Progenitor cell of endocrine pancreas (in vitro differentiated cells): ENCODE data around the gene HCN2. TPM values are rescaled to one million over a fixed set of nuclear protein-coding genes. Genes with fewer than 3 reads are reported as not detected.

Source experiments
- DNase-seq: peaks from one replicate; pipeline ENCODE4 v3.0.0; 2021; ENCODE audit warnings: low spot score; ENCODE audit not compliant: unreplicated experiment
- H3K27ac Mint-ChIP-seq: 2 replicates; pipeline ENCODE4 v1.8.0; 2021; ENCODE audit warnings: mild to moderate bottlenecking, moderate library complexity, mixed read lengths
- H3K27me3 Mint-ChIP-seq: 2 replicates; pipeline ENCODE4 v1.8.0; 2021; ENCODE audit warnings: mixed read lengths
- H3K36me3 Mint-ChIP-seq: 2 replicates; pipeline ENCODE4 v1.8.0; 2022; ENCODE audit warnings: mixed read lengths; ENCODE audit not compliant: insufficient read depth
- H3K4me1 Mint-ChIP-seq: 2 replicates; pipeline ENCODE4 v1.8.0; 2021; ENCODE audit warnings: low read depth, mixed read lengths
- H3K4me3 Mint-ChIP-seq: 2 replicates; pipeline ENCODE4 v1.8.0; 2021; ENCODE audit warnings: low read depth, mild to moderate bottlenecking, moderate library complexity, mixed read lengths
- H3K9me3 Mint-ChIP-seq: 2 replicates; pipeline ENCODE4 v1.8.0; 2021; ENCODE audit warnings: low read depth, mixed read lengths
- total RNA-seq: library from RNA; stranded (reverse); gene quantifications from 2 replicates; pipeline ENCODE4 v1.2.1, GENCODE V29; 2021
- TF ChIP-seq, protein P1 (sequence below): fragments of 200-600 bp; sonication (generic); IDR thresholded peaks from one replicate; pipeline ENCODE4 v1.5.0; 2021; ENCODE audit warnings: antibody characterized with exemption, mild to moderate bottlenecking; ENCODE audit not compliant: unreplicated experiment

HCN2 gene
- total RNA-seq, 1 donor from 2014 or later, result 0.34 TPM

DNA sequence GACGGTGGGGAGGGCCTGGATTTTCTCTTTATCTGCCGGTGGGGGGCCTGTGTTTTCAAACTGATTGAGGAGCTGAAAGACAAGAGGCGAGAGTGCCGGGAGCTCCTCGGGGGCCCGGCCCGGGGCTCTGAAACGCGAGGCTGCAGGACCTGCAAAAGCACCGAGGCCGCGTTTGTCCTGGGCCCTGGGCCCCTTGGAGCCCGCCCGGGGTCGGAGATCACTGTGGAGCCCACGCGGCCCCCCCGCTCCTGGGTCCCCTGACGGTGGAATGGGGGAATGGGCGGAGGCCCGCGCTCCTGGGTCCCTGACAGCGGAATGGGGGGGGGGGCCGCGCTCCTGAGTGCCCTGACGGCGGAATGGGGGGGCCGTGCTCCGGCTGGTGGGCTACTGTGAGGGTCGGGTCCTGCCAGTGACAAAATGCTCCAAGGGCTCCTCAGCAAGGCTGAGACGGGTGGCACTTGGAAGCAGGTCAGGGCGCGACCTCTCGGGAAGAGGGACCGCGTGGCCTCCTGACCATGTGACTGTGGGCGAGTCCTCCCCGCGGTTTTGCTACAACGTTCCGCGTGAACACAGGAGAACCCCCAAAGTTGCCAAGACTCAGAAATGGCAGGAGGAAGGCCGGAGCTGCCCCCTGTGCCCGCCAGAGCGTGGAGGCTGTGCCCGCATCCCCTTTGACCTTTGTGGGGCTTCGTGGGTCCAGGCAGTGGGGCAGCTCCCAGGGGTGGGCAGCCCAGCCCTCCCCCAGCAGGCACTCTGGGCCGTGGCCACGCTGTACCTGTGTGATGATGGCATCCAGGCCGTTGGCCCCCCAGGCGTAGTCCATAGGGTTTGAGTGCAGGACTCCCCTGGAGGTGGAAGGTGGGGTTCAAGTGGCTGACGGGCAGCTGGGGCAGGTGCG lies 59.5 kb downstream of the HCN2 start:
- H3K36me3 Mint-ChIP-seq, result peaks cover 4% of the 10 kb centered on the region
- no peaks in the 10 kb centered on the region for H3K4me1 Mint-ChIP-seq
- no peaks in the 10 kb centered on the region for H3K9me3 Mint-ChIP-seq
- no peak overlapping the region for H3K4me3 Mint-ChIP-seq
- no peak for DNase-seq
- no peak overlapping the region for H3K27ac Mint-ChIP-seq
- TF ChIP-seq, protein P1, sequence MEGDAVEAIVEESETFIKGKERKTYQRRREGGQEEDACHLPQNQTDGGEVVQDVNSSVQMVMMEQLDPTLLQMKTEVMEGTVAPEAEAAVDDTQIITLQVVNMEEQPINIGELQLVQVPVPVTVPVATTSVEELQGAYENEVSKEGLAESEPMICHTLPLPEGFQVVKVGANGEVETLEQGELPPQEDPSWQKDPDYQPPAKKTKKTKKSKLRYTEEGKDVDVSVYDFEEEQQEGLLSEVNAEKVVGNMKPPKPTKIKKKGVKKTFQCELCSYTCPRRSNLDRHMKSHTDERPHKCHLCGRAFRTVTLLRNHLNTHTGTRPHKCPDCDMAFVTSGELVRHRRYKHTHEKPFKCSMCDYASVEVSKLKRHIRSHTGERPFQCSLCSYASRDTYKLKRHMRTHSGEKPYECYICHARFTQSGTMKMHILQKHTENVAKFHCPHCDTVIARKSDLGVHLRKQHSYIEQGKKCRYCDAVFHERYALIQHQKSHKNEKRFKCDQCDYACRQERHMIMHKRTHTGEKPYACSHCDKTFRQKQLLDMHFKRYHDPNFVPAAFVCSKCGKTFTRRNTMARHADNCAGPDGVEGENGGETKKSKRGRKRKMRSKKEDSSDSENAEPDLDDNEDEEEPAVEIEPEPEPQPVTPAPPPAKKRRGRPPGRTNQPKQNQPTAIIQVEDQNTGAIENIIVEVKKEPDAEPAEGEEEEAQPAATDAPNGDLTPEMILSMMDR, result no peak
- H3K27me3 Mint-ChIP-seq, result no peaks in the 10 kb centered on the region

DNA sequence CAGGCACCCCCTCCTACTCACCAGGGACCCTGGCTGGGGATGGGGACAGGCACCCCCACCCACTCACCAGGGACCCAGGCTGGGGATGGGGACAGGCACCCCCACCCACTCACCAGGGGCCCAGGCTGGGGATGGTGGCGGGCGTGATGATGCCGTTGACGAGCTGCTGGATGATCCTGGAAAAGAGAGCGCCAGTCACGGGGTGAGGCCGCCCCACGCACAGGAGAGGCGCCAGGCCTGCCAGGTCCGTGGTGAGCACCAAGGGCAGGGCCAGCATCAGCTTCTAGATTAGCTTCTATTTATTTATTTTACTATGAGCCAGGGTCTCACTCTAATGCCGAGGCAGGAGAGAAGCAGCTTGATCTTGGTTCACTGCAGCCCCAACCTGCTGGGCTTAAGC lies 60.4 kb downstream of the HCN2 start:
- peaks cover 2% of the 10 kb centered on the region for H3K36me3 Mint-ChIP-seq

DNA sequence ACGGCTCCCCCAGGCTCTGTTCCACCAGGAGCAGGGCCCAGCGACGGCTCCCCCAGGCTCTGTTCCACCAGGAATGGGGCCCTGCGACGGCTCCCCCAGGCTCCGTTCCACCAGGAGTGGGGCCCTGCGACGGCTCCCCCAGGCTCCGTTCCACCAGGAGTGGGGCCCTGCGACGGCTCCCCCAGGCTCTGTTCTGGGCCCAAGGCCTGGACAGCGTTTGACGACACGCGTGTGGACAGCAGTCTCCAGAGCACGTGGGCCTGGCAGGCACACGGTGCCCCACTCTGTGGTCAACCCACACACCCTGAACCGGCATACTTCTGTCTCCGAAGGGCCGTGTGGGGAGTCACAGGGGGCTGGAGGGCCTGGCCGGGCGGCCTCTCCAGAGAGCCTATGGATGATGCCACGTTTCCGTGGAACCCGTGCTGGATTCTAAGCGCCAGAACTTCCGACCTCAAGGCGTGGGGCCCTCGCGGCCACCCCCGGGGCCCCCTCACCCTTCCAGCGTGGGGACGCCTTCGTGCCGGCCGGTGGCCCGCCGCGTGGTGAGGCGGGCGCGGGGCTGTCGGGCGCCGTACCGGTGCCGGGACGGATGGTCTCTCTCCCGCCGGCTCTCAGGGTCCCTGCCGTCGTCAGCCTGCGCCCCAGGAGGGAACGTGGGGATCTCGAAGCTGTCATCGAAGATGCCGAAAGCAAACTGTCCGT lies 61.6 kb downstream of the HCN2 start:
- Mint-ChIP-seq H3K4me1 (no peaks in the 10 kb centered on the region), H3K4me3 (no peak overlapping the region), H3K27ac (no peak overlapping the region), H3K27me3 (no peaks in the 10 kb centered on the region), H3K36me3 (peaks cover under 1% of the 10 kb centered on the region), H3K9me3 (no peaks in the 10 kb centered on the region)
- no peak for DNase-seq
- TF ChIP-seq, protein P1, result no peak

More for the DNA sequence above, 60.4 kb downstream of the HCN2 start:
- no peak for DNase-seq
- no peak overlapping the region for H3K4me3 Mint-ChIP-seq
- H3K27ac Mint-ChIP-seq, result no peak overlapping the region
- H3K4me1 Mint-ChIP-seq, result no peaks in the 10 kb centered on the region
- TF ChIP-seq, protein P1, result no peak
- no peaks in the 10 kb centered on the region for H3K9me3 Mint-ChIP-seq
- H3K27me3 Mint-ChIP-seq, result no peaks in the 10 kb centered on the region

DNA sequence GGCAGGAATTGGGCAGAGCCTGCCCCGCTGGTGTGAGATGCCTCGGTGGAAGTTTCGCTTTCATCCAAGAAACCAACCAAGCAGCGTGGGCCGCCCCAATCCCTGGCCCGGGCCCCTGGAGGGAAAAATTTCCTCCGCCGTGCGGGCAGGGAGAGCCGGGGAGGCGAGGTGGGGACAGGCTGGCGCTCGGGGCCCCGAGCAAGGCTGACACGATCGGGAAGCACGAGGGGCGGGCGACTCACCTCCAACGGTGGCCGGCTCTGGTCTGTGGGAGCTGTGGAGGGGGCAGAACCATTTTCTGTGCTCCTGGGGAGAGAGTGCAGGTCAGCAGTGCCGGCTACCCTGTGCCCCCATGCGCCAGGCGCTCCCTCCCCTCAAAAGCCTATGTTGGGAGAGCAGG lies 62.3 kb downstream of the HCN2 start:
- TF ChIP-seq, protein P1, result no peak
- Mint-ChIP-seq H3K27ac (no peak overlapping the region), H3K4me1 (no peaks in the 10 kb centered on the region), H3K36me3 (no peaks in the 10 kb centered on the region), H3K4me3 (no peak overlapping the region), H3K9me3 (no peaks in the 10 kb centered on the region), H3K27me3 (no peaks in the 10 kb centered on the region)
- no peak for DNase-seq

DNA sequence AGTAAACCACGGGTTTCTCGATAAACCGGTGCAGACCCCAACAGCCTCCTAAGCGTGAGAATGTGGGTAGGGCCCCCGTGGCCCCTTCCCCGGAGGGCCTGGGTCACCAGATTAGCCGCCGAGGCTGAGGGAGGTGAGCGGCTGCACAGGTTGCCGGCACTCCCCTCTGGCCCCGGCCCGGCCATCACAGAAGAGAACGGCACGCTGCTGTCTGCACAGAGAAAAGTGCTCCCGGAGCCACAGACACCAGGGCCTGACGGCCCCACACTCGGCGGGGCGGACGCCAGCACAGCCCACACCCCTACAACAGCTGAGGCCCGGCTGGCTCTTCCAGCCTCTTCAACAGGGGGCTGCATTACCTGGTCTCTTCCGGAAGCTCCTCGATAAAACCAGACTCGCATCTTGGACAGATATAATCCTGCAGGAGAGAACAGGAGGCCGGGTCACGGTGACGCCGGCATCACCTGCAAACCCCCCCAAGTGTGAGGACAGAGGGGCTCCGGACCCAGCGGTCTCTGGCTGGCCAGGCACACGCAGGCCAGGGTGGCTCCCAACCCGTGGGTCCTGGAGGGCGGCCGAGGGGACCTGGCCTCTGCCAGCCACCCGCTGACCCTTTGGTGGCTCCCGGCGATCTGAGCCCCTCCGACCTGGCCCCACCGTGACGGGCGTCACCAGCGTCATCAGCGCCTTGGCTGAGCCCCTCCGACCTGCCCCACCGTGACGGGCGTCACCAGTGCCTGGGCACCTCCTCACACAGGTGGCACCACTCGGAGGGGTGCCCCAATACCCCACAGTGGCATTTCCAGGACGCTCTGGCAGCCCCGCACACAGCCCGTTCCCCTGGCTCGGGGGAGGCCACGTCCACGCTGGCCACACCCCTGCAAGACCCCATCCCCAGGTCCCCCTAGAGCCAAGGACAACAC lies 63.0 kb downstream of the HCN2 start:
- TF ChIP-seq, protein P1, result no peak
- Mint-ChIP-seq H3K9me3 (no peaks in the 10 kb centered on the region), H3K27ac (no peak overlapping the region), H3K27me3 (no peaks in the 10 kb centered on the region), H3K4me3 (no peak overlapping the region), H3K36me3 (no peaks in the 10 kb centered on the region), H3K4me1 (no peaks in the 10 kb centered on the region)
- DNase-seq, result no peak
